Lung microvascular endothelial cell (primary cell): Measurements from ENCODE around the gene DPP3. TPM values are rescaled to one million over a fixed set of nuclear protein-coding genes. Genes with fewer than 3 reads are reported as not detected.
"Not testable (repeated sequence)": the region's sequence is repeated elsewhere in the genome, so short reads cannot be mapped to it uniquely, and the experiment has no call there.

ENCODE experiments used
- DNase-seq, 2 donors: peaks; one replicate each; pipeline versions ENCODE4 v3.0.0 to v3.0.0-alpha.2; 2010; ENCODE audit warnings: low read depth in 2 of 2
- total RNA-seq: library from RNA; depleted of rRNA; stranded (reverse); fragments of >200 nt; gene quantifications from 2 replicates; pipeline ENCODE4 v1.2.1, GENCODE V29; 2014

DPP3 gene, protein sequence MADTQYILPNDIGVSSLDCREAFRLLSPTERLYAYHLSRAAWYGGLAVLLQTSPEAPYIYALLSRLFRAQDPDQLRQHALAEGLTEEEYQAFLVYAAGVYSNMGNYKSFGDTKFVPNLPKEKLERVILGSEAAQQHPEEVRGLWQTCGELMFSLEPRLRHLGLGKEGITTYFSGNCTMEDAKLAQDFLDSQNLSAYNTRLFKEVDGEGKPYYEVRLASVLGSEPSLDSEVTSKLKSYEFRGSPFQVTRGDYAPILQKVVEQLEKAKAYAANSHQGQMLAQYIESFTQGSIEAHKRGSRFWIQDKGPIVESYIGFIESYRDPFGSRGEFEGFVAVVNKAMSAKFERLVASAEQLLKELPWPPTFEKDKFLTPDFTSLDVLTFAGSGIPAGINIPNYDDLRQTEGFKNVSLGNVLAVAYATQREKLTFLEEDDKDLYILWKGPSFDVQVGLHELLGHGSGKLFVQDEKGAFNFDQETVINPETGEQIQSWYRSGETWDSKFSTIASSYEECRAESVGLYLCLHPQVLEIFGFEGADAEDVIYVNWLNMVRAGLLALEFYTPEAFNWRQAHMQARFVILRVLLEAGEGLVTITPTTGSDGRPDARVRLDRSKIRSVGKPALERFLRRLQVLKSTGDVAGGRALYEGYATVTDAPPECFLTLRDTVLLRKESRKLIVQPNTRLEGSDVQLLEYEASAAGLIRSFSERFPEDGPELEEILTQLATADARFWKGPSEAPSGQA
- total RNA-seq = 46.4 and 48.4 TPM in 2 replicates

DNA sequence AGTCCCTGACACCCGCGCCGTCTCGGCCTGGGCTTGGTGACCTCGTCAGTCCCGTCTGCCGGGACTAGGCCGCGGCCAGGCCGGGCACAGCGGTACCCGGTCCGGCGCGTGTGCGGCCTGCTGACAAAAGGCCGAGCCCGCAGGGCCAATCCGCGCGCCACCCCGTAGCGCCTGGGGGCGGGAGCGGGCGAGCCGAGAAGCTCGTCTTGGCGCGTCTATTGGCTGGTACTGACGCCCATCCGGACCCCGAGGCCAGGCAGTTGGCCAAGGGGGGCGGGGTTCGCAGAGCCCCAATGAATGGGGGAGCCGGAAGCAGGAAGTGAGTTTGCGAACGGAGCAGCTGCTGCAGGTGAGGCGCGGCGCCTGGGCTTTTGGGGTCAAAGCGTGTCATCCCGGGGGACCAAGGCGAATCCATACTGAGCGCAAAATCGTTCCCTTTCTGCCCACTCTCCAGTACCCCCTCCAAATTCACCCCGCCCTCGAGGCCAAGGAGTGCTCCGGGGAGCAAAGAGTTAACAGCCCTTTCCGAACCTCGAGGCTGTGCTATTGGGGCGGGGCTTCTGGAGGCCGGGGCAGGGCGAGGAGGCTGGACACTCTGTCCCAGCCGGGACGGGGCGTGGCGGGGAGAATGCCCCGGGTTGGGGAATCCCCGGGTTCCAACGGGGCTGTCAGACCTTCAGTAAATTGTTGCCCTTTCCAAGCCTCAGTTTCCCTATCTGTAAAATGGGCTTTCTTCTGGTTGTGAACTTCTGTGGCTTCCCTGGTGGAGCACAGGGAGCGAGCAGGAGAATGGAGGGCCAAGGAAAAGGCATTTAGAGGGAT is at the start of gene DPP3:
DPP3 (plus strand) TSS at position 318 of the 822 bp plus-strand sequence. CDS start 1,767 bp downstream, outside the sequence.
- peak; percentile 97 to 98 for DNase-seq

DNA sequence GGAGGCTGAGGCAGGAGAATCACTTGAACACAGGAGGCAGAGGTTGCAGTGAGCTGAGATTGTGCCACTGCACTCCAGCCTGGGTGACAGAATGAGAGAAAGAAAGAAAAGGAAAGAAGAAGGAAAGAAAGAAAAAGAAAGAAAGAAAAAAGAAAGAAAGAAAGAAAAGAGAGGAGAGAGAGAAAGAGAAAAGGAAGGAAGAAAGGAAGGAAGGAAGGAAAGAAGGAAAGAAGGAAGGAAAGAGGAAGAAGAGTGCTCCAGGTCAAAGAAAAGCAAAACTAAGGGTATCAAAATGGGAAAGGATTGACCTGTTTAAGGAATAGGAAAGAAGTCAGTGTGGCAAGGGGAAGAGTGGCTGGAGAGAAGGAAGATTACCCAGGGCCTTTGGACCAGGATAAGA is 48.9 kb upstream of the DPP3 start:
- DNase-seq = not testable (repeated sequence)

DNA sequence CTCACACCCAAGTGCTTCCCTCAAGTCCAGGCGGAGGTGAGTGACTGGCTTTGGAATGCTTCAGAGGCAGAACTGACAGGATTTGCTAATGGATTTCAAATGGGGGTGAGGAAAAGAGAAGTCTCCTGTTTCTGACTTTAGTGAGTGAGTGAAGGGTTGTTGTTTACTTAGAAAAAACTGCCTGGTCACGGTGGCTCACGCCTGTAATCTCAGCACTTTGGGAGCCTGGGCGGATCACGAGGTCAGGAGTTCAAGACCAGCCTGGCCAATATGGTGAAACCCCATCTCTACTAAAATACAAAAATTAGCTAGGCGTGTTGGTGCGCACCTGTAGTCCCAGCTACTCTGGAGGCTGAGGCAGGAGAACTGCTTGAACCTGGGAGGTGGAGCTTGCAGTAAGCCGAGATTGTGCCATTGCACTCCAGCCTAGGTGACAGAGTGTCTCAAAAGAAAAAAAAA is 48.3 kb upstream of the DPP3 start:
- DNase-seq = not testable (repeated sequence)

DNA sequence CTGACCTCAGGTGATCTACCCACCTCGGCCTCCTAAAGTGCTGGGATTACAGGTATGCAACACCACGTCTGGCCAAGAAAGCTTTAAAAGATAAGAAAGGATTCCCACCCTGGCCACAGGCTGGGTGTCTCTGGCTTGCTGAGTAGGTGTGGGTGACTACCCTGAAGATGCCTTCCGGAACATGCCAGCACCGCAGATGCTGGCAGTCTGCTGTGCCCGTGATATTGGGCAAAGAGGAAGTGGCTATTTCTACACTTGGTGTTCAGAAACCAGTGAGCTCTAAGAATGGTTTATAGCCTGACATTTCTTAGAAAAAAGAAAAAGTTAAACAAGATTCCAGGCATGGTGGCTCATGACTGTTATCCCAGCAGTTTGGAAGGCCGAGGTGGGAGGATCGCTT is 47.6 kb upstream of the DPP3 start:
- DNase-seq = no peak

DNA sequence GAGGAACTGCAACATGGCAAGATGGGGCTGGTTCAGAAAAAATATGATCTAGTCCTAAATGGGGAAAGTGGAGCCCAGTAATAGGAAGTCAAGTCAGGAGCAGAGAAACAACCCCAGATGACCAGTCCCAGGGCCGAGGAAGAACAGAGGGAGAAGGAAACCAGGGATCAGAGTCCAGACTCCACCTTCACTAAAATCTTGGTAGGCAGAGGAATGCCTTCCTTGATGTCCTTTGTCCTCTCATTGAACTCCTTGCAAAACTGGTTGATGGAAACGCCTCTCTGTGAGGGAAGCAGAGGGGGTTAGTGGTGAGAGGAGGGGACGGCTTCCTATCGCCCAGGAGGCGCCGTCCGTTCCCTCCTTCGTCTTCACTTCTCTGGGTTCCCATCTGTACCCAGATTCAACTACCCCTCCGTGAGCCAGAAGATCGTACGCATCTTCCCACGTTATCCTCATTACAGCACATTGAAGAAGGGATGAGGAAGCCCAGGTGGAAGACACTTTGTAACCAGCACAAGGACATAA is 42.2 kb upstream of the DPP3 start:
- DNase-seq = no peak

DNA sequence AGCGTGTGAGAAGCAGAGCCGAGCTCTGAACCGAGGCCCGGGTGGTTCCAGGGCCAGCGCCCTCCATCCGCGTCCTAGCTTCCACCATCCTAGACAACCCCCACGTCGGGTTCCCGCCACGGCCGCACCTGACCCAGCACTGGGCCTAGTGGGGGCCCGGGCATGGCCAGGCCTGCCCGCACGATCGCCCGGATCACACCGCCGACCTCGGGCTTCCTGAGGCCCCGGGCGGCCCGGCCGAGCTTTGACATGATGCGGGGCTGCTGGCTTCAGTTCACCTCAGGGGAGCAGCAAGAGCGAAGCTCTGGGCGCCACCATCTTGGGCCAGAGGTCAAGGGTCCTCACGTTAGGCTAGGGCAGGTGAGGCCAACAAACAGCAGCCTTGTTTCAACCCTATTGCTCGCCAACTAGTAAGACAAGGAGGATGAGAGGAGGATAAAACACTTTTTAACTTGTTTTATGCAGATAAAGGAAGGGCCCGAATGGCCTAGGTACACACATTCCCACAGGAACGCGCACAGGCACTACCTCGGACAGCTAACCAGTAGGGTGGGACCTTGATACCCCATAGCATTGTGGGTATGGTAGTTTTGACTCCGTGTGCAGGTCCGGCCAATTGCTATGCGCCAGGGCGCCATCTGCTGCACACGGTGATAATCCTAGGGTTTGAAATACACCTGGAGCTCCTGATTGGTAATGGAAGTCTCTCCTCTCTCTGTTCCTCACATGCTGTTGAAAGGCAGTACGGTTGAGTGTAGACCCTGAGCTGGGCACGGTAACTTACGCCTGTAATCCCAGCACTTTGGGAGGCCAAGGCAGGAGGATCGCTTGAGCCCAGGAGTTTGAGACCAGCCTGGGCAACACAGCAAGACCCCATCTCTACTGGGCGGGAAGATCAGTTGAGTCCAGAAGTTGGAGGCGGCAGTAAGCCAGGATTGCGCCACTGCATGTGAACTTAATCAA is 41.4 kb upstream of the DPP3 start, which contains the start of gene MRPL11:
MRPL11 (minus strand) TSS at position 345 of the 963 bp plus-strand sequence; CDS start at position 251, 94 bp downstream.
- peak; percentile 92 to 96 for DNase-seq

DNA sequence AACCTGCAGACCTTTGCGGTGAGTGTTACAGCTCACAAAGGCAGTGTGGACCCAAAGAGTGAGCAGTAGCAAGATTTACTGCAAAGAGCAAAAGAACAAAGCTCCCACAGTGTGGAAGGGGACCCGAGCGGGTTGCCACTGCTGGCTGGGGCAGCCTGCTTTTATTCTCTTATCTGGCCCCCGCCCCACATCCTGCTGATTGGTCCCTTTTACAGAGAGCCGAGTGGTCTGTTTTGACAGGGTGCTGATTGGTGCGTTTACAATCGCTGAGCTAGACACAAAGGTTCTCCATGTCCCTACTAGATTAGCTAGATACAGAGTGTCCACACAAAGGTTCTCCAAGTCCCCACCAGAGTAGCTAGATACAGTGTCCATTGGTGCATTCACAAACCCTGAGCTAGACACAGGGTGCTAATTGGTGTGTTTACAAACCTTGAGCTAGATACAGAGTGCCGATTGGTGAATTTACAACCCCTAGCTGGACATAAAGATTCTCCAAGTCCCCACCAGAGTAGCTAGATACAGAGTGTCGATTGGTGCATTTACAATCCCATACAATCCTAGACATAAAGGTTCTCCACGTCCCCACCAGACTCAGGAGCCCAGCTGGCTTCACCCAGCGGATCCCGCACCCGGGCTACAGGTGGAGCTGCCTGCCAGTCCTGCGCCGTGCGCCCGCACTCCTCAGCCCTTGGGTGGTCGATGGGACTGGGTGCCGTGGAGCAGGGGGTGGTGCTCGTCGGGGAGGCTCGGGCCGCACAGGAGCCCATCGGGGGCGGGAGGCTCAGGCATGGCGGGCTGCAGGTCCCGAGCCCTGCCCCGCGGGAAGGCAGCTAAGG is 39.9 kb upstream of the DPP3 start:
- DNase-seq = not testable (repeated sequence)

DNA sequence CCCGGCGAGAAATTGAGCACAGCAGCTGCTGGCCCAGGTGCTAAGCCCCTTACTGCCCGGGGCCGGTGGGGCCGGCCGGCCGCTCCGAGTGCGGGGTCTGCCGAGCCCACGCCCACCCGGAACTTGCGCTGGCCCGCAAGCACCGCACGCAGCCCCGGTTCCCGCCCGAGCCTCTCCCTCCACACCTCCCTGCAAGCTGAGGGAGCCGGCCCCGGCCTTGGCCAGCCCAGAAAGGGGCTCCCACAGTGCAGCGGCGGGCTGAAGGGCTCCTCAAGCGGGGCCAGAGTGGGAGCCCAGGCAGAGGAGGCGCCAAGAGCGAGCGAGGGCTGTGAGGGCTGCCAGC is 39.3 kb upstream of the DPP3 start:
- DNase-seq = not testable (repeated sequence)

DNA sequence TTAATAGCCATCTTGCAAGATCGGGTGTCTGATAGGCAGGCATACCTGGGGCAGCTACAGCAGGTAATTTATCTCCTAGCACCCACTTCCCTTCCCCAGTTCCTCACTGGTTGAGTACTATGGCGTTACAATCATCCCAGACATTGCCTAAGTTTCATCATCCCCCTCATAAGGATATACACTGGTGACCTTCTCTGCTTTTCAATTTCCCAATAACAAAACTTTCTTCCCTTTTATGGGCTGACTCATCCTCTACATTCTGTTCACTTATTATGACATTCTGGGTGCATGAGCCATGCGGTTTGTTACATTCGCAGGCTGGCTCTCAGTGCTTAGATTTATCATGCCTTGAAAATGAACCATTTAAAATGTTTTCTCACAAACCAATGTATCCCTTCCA is 36.6 kb upstream of the DPP3 start:
- DNase-seq = peak in 1 of 2 donors; percentile 22

DNA sequence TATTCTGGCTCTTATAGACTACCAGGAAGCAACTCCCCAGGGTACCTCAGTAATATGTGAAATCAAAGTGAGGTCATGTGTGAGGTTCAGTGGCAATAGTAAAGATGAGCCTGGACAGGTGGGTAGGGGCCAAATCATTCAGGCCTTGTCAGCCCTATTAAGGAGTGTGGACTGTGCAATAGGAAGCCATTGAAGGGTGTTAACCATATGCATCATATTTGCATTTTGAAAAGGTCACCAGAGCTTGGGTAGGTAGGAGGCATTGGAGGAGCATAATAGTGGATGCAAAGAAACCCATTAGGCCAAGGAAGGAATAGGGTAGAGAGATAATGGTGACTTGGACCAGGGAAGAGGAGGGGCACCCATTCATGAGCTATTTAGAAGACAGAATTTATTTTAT is 33.2 kb upstream of the DPP3 start:
- no peak for DNase-seq

DNA sequence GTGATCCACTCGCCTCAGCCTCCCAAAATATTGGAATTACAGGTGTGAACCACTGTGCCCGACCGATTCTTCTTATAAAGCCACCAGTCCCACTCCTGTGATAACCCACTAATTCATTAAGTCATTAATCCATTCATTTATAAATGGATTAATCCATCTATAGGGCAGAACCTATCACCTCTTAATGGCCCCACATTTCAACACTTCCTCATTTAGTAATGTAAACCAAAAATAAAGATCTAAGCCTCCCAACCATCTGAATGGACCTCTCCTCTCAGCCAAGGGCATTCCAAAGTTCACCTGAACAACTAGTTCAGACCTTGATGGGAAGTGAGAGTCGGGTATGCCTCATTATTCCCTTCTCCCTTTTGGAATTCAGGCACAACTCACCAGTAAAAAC is 31.7 kb upstream of the DPP3 start:
- DNase-seq = no peak

DNA sequence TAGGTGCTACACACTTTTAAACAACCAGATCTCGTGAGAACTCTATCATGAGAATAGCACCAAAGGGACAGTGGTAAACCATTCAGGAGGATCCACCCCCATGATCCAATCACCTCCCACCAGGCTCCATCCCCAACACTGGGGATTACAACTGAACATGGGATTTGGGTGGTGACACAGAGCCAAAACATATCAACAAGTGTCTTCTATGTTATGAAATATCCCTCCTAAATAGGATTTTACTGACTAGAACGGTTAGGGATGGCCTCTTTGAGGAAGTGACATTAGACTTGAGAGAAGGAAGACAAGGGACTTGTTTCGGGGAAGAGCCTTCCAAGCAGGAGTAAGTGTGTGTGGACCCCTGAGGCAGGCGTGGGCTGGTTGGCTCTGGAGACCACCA is 29.7 kb upstream of the DPP3 start:
- no peak for DNase-seq

DNA sequence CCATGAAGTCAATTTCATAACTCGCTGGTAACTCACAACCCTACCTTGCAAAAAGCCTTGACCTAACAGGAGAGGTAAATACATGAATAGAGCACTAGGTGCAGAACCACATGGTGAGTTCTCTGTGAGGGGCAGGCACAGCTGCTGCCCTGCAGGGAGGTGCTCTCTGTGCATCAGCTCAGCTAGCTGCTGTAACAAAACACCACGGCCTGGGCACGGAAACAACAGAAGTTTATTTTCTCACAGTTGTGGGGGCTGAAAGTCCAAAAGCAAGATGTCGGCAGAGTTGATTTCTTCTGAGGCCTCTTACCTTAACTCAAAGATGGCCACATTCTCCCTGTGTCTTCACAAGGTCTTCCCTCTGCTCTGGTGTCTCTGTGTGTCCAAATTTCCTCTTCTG is 28.6 kb upstream of the DPP3 start:
- DNase-seq = no peak

DNA sequence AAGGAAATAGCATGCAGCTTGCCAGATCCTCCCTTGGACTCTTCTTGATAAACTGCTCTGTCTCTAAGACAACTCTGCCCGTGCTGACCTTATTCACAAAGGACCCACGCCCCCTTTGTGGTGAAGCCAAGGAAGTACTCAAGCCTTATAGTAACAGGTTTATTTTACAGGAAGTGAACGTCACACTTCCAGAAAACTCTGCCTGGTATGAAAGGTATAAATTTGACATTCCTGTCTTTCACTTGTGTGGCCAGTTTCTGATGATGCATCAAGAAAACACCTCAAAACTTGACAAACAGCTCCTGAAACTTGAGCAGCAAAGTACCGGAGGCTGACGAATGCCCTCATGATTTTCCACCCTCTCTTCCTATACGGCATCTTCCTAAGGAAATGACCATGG is 26.0 kb upstream of the DPP3 start:
- DNase-seq = no peak

DNA sequence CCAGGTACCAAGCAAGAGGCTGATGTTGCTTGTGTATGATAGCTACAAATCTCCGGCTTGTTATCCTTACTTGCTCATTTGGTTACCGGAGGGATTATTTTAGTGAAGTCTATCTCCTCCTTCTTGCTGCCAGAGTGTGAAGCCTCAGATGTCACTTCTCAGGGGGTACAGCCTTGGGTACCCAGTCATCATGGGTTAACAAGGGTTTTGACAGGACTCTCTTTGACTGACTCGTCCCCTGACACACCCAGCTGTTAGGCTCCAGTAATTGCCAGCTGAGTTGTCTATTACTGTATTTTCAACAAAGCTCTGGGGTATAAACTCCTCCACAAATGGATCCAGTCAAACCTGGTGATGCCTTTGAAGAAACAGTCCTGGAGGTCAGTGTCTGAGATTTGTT is 25.4 kb upstream of the DPP3 start:
- no peak for DNase-seq

DNA sequence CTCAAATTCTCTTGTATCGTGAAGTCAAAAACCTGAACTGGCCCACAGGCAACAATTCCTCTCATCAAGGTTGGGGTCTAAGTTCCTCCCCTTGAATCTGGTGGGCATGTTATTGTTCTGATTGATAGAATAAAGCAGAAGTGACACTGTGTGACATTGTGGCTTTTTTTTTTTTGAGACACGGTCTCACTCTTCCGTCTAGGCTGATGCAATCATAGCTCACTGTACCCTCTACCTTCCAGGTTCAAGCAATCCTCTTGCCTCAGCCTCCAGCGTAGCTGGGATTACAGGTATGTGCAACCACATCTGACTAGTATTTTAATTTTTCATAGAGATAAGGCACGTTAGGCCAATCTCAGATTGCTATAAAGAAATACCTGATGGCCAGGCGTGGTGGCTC is 22.4 kb upstream of the DPP3 start:
- no peak for DNase-seq

DNA sequence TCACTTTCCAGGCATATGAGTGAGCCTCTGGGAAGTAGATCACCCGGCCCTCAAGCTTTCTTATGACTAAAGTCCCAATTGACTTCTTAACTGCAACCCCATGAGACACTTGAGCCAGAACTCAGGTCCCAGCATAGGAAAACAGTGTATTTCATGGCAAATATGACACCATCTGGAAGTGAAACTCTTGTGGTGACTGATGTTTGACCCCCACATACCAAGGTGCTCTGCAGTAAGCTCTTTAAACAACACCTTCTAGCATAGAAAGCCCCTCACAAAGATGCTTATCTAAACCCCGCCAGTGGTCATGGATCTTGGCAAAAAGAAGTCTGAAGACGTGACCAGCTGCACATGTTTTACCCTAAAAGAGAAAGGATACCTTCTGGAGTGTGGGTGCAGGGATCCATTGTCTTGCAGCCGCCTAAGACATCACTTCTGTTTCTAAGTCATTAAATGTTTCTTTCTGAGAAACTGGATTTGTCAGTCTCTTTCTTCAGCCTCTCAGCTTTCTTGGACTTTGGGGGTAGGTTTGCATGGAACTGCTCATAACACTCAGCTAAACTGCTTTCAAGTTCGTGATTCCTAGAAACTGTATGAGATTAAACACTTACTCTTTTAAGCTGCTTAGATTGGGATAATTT is 21.0 kb upstream of the DPP3 start:
- no peak for DNase-seq

DNA sequence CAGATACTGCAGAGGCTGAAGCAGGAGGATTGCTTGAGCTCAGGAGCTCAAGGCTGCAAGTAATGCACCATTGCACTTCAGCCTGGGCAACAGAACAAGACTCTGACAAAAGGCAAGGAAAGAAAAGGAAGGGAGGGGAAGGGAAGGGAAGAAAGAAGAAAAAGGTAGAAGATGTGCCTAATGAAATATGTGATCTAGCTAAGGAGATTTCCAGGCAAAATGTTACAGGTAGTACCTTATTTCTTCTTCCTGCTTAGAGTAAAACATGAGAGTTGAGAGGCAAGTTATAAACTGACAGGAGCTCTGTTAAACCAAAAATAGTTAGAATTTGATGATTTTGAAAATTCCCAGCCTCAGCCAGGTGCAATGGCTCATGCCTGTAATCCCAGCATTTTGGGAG is 18.2 kb upstream of the DPP3 start:
- DNase-seq = no peak

DNA sequence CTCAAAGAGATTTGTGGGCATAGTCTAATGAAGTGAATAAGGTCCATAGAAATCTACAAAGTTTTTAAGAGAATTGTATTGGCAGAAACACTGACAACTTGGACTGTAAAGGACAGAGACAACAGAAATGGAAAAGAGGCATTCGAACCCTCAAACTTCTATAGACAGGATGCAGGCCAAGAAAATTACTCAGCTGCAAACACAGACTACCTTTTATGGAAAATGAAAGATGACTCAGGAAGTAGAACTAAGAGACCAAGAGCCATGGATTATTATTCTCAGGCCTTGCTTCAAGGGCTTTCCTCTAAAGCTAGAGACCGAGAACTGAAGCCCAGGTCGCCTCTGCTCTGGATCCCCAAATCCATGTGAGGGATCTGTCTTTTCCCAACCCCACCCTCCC is 17.3 kb upstream of the DPP3 start:
- no peak for DNase-seq
